ENCODE measurements around the gene BRAT1.

- TF ChIP-seq CTCF (conservative IDR thresholded peaks at IDR 0.05; ENCODE audit: low read length) (no peak), EZH2phosphoT487 (IDR thresholded peaks at IDR 0.05; ENCODE audit: borderline replicate concordance) (no peak)
Measured at GRCh38 chr7:2530071-2530987, 25.0 kb downstream of the BRAT1 start.

All from Loucy (cell line).